OCI-LY7 (cell line): ENCODE data around the gene ARMH1.

Source experiments
- EZH2phosphoT487 ChIP-seq: fragments of 200-600 bp; sonication (generic); IDR thresholded peaks from 2 replicates; pipeline ENCODE4 v1.6.1; 2018; ENCODE audit warnings: low read depth, borderline replicate concordance, mild to moderate bottlenecking, mixed run types, antibody characterized with exemption, low read length, moderate library complexity, mixed read lengths
- TF ChIP-seq, protein P1 (sequence below): fragments of 200-600 bp; sonication (generic); conservative IDR thresholded peaks from 2 replicates; pipeline ENCODE4 v1.5.1; 2014; ENCODE audit warnings: mild to moderate bottlenecking, antibody characterized with exemption, low read length, moderate library complexity, mixed read lengths

DNA sequence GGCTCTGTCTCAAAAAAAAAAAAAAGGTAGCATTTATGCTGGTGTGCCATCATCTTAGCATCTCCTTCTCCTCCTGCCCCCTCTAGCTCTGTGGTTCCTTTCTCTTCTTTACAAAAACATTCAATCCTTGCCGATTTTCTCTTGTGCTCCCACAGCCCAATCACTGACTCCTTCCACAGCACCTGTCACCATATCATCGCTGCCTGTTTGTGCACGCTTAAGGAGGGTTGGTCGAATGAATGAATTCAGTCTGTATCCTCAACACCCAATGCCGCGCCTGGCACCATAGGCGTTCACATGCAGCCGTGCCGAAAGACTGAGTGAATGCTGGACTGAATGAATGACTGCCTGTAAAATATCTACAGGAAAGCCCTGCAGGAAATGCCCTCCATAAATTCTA lies 48.5 kb downstream of the ARMH1 start:
- TF ChIP-seq, protein P1, sequence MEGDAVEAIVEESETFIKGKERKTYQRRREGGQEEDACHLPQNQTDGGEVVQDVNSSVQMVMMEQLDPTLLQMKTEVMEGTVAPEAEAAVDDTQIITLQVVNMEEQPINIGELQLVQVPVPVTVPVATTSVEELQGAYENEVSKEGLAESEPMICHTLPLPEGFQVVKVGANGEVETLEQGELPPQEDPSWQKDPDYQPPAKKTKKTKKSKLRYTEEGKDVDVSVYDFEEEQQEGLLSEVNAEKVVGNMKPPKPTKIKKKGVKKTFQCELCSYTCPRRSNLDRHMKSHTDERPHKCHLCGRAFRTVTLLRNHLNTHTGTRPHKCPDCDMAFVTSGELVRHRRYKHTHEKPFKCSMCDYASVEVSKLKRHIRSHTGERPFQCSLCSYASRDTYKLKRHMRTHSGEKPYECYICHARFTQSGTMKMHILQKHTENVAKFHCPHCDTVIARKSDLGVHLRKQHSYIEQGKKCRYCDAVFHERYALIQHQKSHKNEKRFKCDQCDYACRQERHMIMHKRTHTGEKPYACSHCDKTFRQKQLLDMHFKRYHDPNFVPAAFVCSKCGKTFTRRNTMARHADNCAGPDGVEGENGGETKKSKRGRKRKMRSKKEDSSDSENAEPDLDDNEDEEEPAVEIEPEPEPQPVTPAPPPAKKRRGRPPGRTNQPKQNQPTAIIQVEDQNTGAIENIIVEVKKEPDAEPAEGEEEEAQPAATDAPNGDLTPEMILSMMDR, result no peak
- no peak for TF ChIP-seq EZH2phosphoT487
